ENCODE results near the gene SENP3. TPM values are rescaled to one million over a fixed set of nuclear protein-coding genes. Genes with fewer than 3 reads are reported as not detected.

SENP3 gene
- 33.0 TPM for total RNA-seq
- long read RNA-seq, transcript SENP3-201 (11 exons, 2,611 nt), result major isoform, 8 of 13 reads
- long read RNA-seq, partial matches to known transcripts, result 5 of 13 reads
- long read RNA-seq, other reads (novel, unspliced or antisense), result 0 of 13 reads

- ATAC-seq (peak; percentile 88), DNase-seq (ENCODE audit: missing footprints) (peak; percentile 96)
- intact Hi-C loops (cut with DNase I), result loop anchor here (1.0 to 10.0 kb wide), 4 partner anchors 47 to 307 kb away; partner anchors contain the start of genes CTDNEP1 and ELP5
Measured at GRCh38 chr17:7561589-7562207, at the start of gene SENP3. SENP3 (plus strand) TSS chr17:7561919; CDS start chr17:7563077, 1,158 bp downstream.

DNA sequence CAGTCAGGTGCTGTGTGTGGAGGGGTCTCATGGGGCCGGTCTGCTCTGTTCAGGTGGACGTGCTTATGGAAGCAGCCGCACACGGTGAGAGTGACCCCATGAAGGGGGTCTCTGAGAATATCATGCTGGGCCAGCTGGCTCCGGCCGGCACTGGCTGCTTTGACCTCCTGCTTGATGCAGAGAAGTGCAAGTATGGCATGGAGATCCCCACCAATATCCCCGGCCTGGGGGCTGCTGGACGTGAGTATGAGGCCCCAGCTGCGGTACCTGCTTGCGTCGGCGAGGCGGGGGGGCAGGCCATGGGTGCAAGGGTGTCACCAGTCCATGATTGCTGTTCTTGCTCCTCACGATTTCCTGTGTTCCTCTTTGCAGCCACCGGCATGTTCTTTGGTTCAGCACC lies 49.6 kb upstream of the SENP3 start:
- ATAC-seq (no peak), DNase-seq (ENCODE audit: missing footprints) (no peak)
- intact Hi-C loops (cut with DNase I), result no loop called here

- ATAC-seq, result no peak
- intact Hi-C loops (cut with DNase I), result no loop called here
- DNase-seq (ENCODE audit: missing footprints), result no peak
Measured at GRCh38 chr17:7512824-7513540, 48.7 kb upstream of the SENP3 start.

- intact Hi-C loops (cut with DNase I), result loop anchor here (1.0 kb wide), 1 partner anchor 47 kb away; the partner anchor contains the start of gene SENP3
- ATAC-seq, result no peak
- DNase-seq (ENCODE audit: missing footprints), result no peak
Measured at GRCh38 chr17:7513850-7514419, 47.8 kb upstream of the SENP3 start.

GRCh38 chr17:7515911-7516610 lies 45.7 kb upstream of the SENP3 start:
- DNase-seq (ENCODE audit: missing footprints) (no peak), ATAC-seq (no peak)
- intact Hi-C loops (cut with DNase I), result no loop called here

DNA sequence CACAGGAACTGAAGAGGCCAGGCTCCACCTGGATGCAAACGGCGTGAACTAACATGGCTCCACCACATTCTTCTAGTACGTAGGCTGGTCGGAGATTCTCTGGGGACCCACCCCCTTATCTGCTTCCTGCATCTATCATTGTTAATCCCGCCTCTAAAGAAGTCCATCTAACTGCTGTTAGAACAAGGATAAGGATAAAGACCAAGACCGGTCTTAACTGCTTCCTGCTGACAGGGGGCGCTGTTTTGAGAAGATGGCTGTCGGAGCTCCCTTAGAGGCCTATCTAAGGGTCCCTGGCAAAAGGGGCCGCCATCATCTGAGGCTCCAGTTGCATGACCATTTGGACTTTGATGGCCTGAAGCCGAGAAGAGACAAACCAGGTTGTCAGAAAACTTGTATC lies 38.7 kb upstream of the SENP3 start:
- DNase-seq (ENCODE audit: missing footprints) (no peak), ATAC-seq (peak; percentile 67)
- intact Hi-C loops (cut with DNase I), result no loop called here

DNA sequence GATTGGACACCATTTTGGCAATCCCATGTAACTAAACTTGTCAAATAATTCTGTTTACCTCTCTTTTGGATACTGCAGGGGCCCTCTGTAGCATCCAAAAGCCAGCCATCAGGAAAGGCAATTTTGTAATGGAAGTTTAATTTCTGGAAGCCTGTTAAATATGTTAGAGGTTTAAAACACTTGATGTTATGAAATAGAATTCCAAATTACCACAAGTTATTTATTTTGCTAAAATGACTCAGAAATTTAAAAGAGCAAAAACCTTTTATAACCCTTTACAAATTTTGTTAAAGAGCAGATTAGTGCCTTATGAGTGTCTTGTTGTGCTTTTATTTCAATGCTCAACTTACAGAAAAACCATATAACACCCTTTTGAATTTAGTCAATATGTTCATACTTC lies 32.9 kb upstream of the SENP3 start:
- intact Hi-C loops (cut with DNase I), result no loop called here
- ATAC-seq (no peak), DNase-seq (ENCODE audit: missing footprints) (no peak)

GRCh38 chr17:7530023-7530900 lies 31.5 kb upstream of the SENP3 start:
- ATAC-seq (no peak), DNase-seq (ENCODE audit: missing footprints) (no peak)
- intact Hi-C loops (cut with DNase I), result no loop called here

DNA sequence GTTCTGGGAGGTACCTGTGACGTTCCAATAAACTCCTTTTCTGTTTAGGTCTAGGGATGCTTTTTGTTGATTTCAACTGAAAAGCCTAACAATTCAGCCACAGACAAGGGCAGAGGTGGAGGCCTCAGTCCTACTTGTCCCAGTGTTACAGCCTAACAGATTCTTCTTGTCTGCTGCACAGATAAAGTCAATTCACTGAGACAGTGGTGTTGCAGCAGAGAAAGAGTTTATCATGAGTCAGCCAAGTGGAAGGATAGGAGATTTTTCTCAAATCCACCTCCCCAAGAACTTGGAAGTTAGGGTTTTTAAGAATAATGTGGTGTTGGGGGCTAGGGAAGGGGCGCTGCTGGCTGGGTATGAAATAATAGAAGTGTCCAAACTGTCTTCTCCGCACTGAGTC lies 23.7 kb upstream of the SENP3 start:
- intact Hi-C loops (cut with DNase I), result no loop called here
- no peak for DNase-seq (ENCODE audit: missing footprints)
- no peak for ATAC-seq

DNA sequence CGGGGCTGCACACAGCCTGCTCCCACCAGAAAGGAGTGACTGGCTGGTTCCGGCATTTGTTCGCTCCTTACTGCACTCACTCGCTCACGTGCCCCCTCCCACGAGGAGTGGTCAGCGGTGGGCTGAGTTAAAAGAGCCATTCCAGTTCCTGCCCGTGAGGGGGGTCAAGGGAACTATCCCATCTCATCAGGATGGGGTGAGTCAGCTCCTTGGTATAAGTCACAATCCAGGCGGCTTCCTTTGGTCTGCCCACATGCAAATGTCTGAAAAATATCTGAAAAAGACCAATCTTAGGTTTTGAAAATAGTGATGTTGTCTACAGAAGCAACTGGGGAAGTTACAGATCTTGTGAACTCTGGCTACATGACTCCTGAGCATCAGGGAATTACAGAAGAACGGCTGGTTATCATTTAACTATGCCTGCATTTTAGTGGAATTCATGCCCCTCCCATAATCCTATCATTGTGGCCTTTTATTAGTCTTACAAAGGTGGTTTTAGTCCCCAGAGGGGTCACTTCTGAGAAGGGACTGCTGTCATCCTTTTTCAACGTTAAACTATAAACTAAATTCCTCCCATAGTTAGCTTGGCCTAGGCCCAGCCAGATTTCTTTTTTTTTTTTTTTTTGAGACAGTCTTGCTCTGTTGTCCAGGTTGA lies 22.7 kb upstream of the SENP3 start:
- intact Hi-C loops (cut with DNase I), result no loop called here
- no peak for ATAC-seq
- no peak for DNase-seq (ENCODE audit: missing footprints)

DNA sequence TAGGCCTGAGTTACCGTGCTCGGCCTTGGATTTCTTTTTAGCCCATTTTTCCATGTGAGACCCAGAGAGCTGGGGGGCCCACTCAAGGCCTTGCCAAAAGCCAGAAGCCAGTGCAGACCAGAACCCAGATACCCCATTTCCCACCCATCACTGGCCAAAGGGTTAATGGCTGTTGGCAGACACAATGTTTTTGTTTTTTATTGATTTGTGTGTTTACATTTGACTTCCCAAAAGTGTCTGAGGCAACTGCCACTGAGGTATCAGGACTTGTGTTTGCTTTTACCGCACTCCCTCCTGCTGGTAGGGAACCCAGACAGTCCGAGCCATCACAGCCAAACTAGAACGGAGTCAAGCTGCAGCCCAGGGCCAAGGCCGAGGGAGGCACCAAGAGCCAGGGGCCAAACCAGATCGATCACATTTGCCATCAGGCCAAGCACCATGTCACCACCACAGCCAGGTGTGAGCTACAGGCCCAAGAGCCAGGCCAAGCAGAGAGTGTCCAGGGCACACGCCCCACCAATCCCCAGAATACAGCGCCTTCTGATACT lies 20.6 kb upstream of the SENP3 start:
- intact Hi-C loops (cut with DNase I), result no loop called here
- DNase-seq (ENCODE audit: missing footprints) (no peak), ATAC-seq (no peak)

DNA sequence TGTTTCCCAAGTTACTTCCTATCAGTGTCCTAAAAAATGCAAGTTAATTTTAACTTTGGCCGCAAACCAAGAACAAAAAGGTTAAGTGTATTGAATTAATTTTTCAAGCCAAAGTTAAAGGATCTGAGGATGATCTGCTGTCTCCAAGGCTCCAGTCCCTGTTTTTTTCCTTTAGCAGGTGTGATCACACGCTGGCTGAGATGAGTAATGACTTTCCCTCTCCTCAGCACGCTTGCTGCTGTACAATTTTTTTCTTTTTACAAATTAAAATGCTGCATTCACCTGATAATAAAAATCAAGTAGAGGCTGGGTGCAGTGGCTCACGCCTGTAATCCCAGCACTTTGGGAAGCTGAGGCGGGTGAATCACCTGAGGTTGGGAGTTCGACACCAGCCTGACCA lies 16.8 kb upstream of the SENP3 start:
- no peak for DNase-seq (ENCODE audit: missing footprints)
- ATAC-seq, result no peak
- intact Hi-C loops (cut with DNase I), result loop anchor here (5.0 kb wide), 1 partner anchor 58 kb away; no protein-coding TSS in a partner anchor

- intact Hi-C loops (cut with DNase I), result loop anchor here (1.0 to 5.0 kb wide), 2 partner anchors 10 to 61 kb away; partner anchors contain the start of gene TNFSF13
- DNase-seq (ENCODE audit: missing footprints) (peak; percentile 89), ATAC-seq (peak; percentile 84)
Measured at GRCh38 chr17:7548585-7549400, 12.9 kb upstream of the SENP3 start, which contains the start of gene TNFSF12. TNFSF12 (plus strand) TSS chr17:7549058; CDS start chr17:7549154, 96 bp downstream.

- peak; percentile 27 for ATAC-seq
- DNase-seq (ENCODE audit: missing footprints), result no peak
- intact Hi-C loops (cut with DNase I), result loop anchor here (1.0 to 5.0 kb wide), 2 partner anchors 9 to 62 kb away; partner anchors contain the start of gene TNFSF13
Measured at GRCh38 chr17:7549401-7550055, 12.2 kb upstream of the SENP3 start.

DNA sequence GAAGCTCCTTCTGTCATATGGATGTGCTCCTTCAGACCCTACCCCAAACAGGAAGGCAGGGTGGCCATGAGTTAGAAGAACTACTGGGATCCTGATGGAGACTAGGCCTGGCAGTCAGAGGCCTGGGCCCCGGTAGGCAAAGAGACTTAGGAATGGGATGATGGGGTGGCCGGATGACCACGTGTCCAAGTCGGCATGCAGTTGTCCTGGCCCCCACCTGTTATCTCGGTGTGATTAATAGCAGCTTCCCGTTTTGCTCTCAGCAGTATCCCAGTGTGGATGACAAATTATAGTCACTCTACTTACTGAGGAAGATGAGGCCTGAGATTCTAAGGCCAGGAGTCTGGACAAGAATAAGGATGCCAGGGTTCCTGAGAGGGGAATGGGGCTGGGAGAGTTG lies 11.4 kb upstream of the SENP3 start:
- ATAC-seq (no peak), DNase-seq (ENCODE audit: missing footprints) (no peak)
- intact Hi-C loops (cut with DNase I), result no loop called here

DNA sequence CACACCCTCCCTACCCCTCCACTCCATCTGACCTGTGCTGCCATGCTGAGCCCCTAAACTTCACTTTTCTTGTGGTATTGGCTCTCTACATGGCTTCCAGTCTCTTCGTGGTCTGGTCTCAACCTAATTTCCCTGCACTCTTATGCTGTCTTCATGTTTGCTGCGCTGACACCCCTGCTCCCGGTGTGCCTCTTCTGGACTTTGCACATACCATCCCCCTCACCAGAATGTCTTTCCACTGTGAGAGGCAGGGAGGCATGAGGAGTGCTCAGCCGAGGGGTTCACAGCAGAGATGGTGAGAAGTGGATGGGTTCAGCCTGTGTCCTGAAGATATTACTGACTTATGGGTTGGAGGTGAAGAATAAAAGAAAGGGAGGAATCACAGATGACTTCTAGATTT lies 10.3 kb upstream of the SENP3 start:
- ATAC-seq, result no peak

More for the DNA sequence above, 10.3 kb upstream of the SENP3 start:
- no peak for DNase-seq (ENCODE audit: missing footprints)
- intact Hi-C loops (cut with DNase I), result no loop called here
